ENCODE measurements around the gene PPP3CB.
A peak's percentile ranks its signal among the peaks of the same experiment; 100 is the strongest.

PPP3CB gene

GRCh38 chr10:73529089-73529832 is 33.4 kb upstream of the PPP3CB start:
- no peak overlapping the region for H3K4me3 ChIP-seq (ENCODE audit: low read depth, low read length)
- TF ChIP-seq POLR2A (IDR thresholded peaks at IDR 0.05; ENCODE audit: extremely low read depth, insufficient read length), result no peak
- 0 out of 2 replicates have a peak, but pooled peaks have one; percentile 5 for TF ChIP-seq MYC (IDR thresholded peaks at IDR 0.05; ENCODE audit: low read depth, low read length)
- peak; percentile 90 for TF ChIP-seq CTCF (IDR thresholded peaks at IDR 0.05; ENCODE audit: low read depth, low read length)
- DNase-seq (ENCODE audit: low read depth), result peak; percentile 84

GRCh38 chr10:73522263-73522662 is 26.4 kb upstream of the PPP3CB start:
- TF ChIP-seq MAX (IDR thresholded peaks at IDR 0.05; ENCODE audit: low read depth, low read length), result no peak
- no peak for TF ChIP-seq CTCF (IDR thresholded peaks at IDR 0.05; ENCODE audit: low read depth, low read length)
- TF ChIP-seq MYC (IDR thresholded peaks at IDR 0.05; ENCODE audit: low read depth, low read length), result no peak
- TF ChIP-seq POLR2A (IDR thresholded peaks at IDR 0.05; ENCODE audit: extremely low read depth, insufficient read length), result no peak
- H3K4me3 ChIP-seq (ENCODE audit: low read depth, low read length), result no peak overlapping the region
- DNase-seq (ENCODE audit: low read depth), result no peak

- no peak for DNase-seq (ENCODE audit: low read depth)
- no peak for TF ChIP-seq POLR2A (IDR thresholded peaks at IDR 0.05; ENCODE audit: extremely low read depth, insufficient read length)
- no peak for TF ChIP-seq MAX (IDR thresholded peaks at IDR 0.05; ENCODE audit: low read depth, low read length)
- no peak for TF ChIP-seq MYC (IDR thresholded peaks at IDR 0.05; ENCODE audit: low read depth, low read length)
- no peak for TF ChIP-seq CTCF (IDR thresholded peaks at IDR 0.05; ENCODE audit: low read depth, low read length)
- H3K4me3 ChIP-seq (ENCODE audit: low read depth, low read length), result no peak overlapping the region
Measured at GRCh38 chr10:73519336-73519735, 23.5 kb upstream of the PPP3CB start.

- no peak for DNase-seq (ENCODE audit: low read depth)
- TF ChIP-seq MAX (IDR thresholded peaks at IDR 0.05; ENCODE audit: low read depth, low read length), result no peak
- no peak for TF ChIP-seq POLR2A (IDR thresholded peaks at IDR 0.05; ENCODE audit: extremely low read depth, insufficient read length)
- no peak for TF ChIP-seq CTCF (IDR thresholded peaks at IDR 0.05; ENCODE audit: low read depth, low read length)
- TF ChIP-seq MYC (IDR thresholded peaks at IDR 0.05; ENCODE audit: low read depth, low read length), result no peak
- no peak overlapping the region for H3K4me3 ChIP-seq (ENCODE audit: low read depth, low read length)
Measured at GRCh38 chr10:73517166-73517888, 21.5 kb upstream of the PPP3CB start.

GRCh38 chr10:73512207-73512743 is 16.5 kb upstream of the PPP3CB start:
- H3K4me3 ChIP-seq (ENCODE audit: low read depth, low read length), result no peak overlapping the region
- DNase-seq (ENCODE audit: low read depth), result no peak
- TF ChIP-seq MYC (IDR thresholded peaks at IDR 0.05; ENCODE audit: low read depth, low read length), result no peak
- TF ChIP-seq MAX (IDR thresholded peaks at IDR 0.05; ENCODE audit: low read depth, low read length), result no peak
- no peak for TF ChIP-seq CTCF (IDR thresholded peaks at IDR 0.05; ENCODE audit: low read depth, low read length)
- no peak for TF ChIP-seq POLR2A (IDR thresholded peaks at IDR 0.05; ENCODE audit: extremely low read depth, insufficient read length)
